Activated CD8-positive, alpha-beta T cell treated with anti-CD3 and anti-CD28 coated beads, Interleukin-2, amount 10 ng/mL, durations not matched to agents 7 days and 5 days (primary cell): Measurements from ENCODE around the gene FBXO10. TPM values are rescaled to one million over a fixed set of nuclear protein-coding genes. Genes with fewer than 3 reads are reported as not detected.

ENCODE experiments used
- ATAC-seq: fragments of 150-1000 bp; cut with Tn5 transposase; one replicate; pipeline ENCODE4 v1.10.0; 2021; ENCODE audit warnings: moderate library complexity
- CTCF ChIA-PET: fragments of 350-600 bp; sonication (Branson Sonifier 250); formaldehyde crosslinking; loops from one replicate; lab custom pipeline; 2021; ENCODE audit warnings: antibody characterized with exemption; lab: Charles Lee
- POLR2A ChIA-PET: fragments of 350-600 bp; sonication (Branson Sonifier 250); formaldehyde crosslinking; loops from one replicate; lab custom pipeline; 2021; ENCODE audit warnings: antibody characterized with exemption; lab: Charles Lee
- DNase-seq: peaks from one replicate; pipeline ENCODE4 v3.0.0-alpha.2; 2020
- H3K27ac Mint-ChIP-seq: one replicate; pipeline ENCODE4 v1.8.0; 2021; ENCODE audit warnings: mild to moderate bottlenecking, mixed read lengths
- H3K27me3 Mint-ChIP-seq: one replicate; pipeline ENCODE4 v1.8.0; 2021; ENCODE audit warnings: low read depth, mixed read lengths
- H3K36me3 Mint-ChIP-seq: one replicate; pipeline ENCODE4 v1.8.0; 2021; ENCODE audit warnings: low read depth, mixed read lengths
- H3K4me1 Mint-ChIP-seq: one replicate; pipeline ENCODE4 v1.8.0; 2021; ENCODE audit warnings: low read depth, mixed read lengths
- H3K4me3 Mint-ChIP-seq: one replicate; pipeline ENCODE4 v1.8.0; 2021; ENCODE audit warnings: mild to moderate bottlenecking, mixed read lengths
- H3K9me3 Mint-ChIP-seq: one replicate; pipeline ENCODE4 v1.8.0; 2022; ENCODE audit warnings: mixed read lengths; ENCODE audit not compliant: insufficient read depth
- total RNA-seq, 2 experiments: library from RNA; stranded (reverse); gene quantifications; one replicate each; pipeline ENCODE4 v1.2.3, GENCODE V29; 2021

FBXO10 gene
- 1 to 10 TPM; 2.0 to 2.3 TPM for total RNA-seq

- Mint-ChIP-seq H3K4me1 (peaks cover 9% of the 10 kb centered on the region), H3K36me3 (peaks cover 9% of the 10 kb centered on the region), H3K4me3 (peak within 1 kb of the TSS; percentile 69), H3K27me3 (peaks cover 6% of the 10 kb centered on the region), H3K9me3 (no peaks in the 10 kb centered on the region), H3K27ac (peak within 1 kb of the TSS; percentile 21)
- ChIA-PET POLR2A (interaction anchor here (0.7 to 3.6 kb wide), 3 partner anchors 16 to 209 kb away, joined by 3 to 22 read pairs (median 4); partner anchors contain the start of genes EXOSC3 and TOMM5), CTCF (interaction anchor here (0.9 to 6.2 kb wide), 2 partner anchors 8 to 14 kb away, joined by 5 to 47 read pairs; partner anchors contain the start of gene TOMM5)
- ATAC-seq (peak; percentile 76), DNase-seq (peak; percentile 49)
Observed at GRCh38 chr9:37575921-37576721, at the start of gene FBXO10. FBXO10 (minus strand) TSS chr9:37576380; CDS start chr9:37541768, 34,612 bp downstream.

- H3K27me3 Mint-ChIP-seq: peaks cover 12% of the 10 kb centered on the region
- POLR2A ChIA-PET: no interaction called here
- no peak overlapping the region for H3K27ac Mint-ChIP-seq
- DNase-seq (no peak), ATAC-seq (no peak)
- H3K36me3 Mint-ChIP-seq: no peaks in the 10 kb centered on the region
- no peaks in the 10 kb centered on the region for H3K9me3 Mint-ChIP-seq
- no peaks in the 10 kb centered on the region for H3K4me1 Mint-ChIP-seq
- H3K4me3 Mint-ChIP-seq: no peak overlapping the region
- CTCF ChIA-PET: interaction anchor here (1.2 kb wide), 1 partner anchor 32 kb away, joined by 3 read pairs; no protein-coding TSS in a partner anchor
Observed at GRCh38 chr9:37625758-37626147, 49.6 kb upstream of the FBXO10 start.

- no peaks in the 10 kb centered on the region for H3K4me1 Mint-ChIP-seq
- no peaks in the 10 kb centered on the region for H3K36me3 Mint-ChIP-seq
- ATAC-seq (no peak), DNase-seq (no peak)
- peaks cover 12% of the 10 kb centered on the region for H3K27me3 Mint-ChIP-seq
- H3K4me3 Mint-ChIP-seq: no peak overlapping the region
- no peaks in the 10 kb centered on the region for H3K9me3 Mint-ChIP-seq
- ChIA-PET CTCF (interaction anchor here (1.2 kb wide), 1 partner anchor 31 kb away, joined by 3 read pairs; no protein-coding TSS in a partner anchor), POLR2A (no interaction called here)
- H3K27ac Mint-ChIP-seq: no peak overlapping the region
Observed at GRCh38 chr9:37625036-37625757, 49.0 kb upstream of the FBXO10 start.

- Mint-ChIP-seq H3K4me1 (no peaks in the 10 kb centered on the region), H3K27ac (no peak overlapping the region), H3K9me3 (no peaks in the 10 kb centered on the region), H3K36me3 (no peaks in the 10 kb centered on the region), H3K4me3 (no peak overlapping the region), H3K27me3 (peaks cover 14% of the 10 kb centered on the region)
- DNase-seq (no peak), ATAC-seq (no peak)
- ChIA-PET CTCF (no interaction called here), POLR2A (no interaction called here)
Observed at GRCh38 chr9:37624073-37624472, 47.9 kb upstream of the FBXO10 start.

- Mint-ChIP-seq H3K27me3 (peaks cover 20% of the 10 kb centered on the region), H3K4me3 (no peak overlapping the region), H3K36me3 (no peaks in the 10 kb centered on the region), H3K27ac (no peak overlapping the region), H3K4me1 (no peaks in the 10 kb centered on the region), H3K9me3 (no peaks in the 10 kb centered on the region)
- no peak for ATAC-seq
- POLR2A ChIA-PET: no interaction called here
- CTCF ChIA-PET: no interaction called here
- DNase-seq: no peak
Observed at GRCh38 chr9:37623267-37623666, 47.1 kb upstream of the FBXO10 start.

GRCh38 chr9:37622462-37622861 lies 46.3 kb upstream of the FBXO10 start:
- Mint-ChIP-seq H3K36me3 (no peaks in the 10 kb centered on the region), H3K4me3 (no peak overlapping the region), H3K4me1 (no peaks in the 10 kb centered on the region), H3K27ac (no peak overlapping the region), H3K27me3 (peaks cover 20% of the 10 kb centered on the region), H3K9me3 (no peaks in the 10 kb centered on the region)
- POLR2A ChIA-PET: no interaction called here
- CTCF ChIA-PET: no interaction called here
- ATAC-seq: no peak
- DNase-seq: no peak

GRCh38 chr9:37621273-37622121 lies 45.3 kb upstream of the FBXO10 start:
- Mint-ChIP-seq H3K36me3 (no peaks in the 10 kb centered on the region), H3K27me3 (peaks cover 16% of the 10 kb centered on the region), H3K9me3 (no peaks in the 10 kb centered on the region), H3K27ac (no peak overlapping the region), H3K4me1 (no peaks in the 10 kb centered on the region), H3K4me3 (no peak overlapping the region)
- ChIA-PET CTCF (no interaction called here), POLR2A (no interaction called here)
- ATAC-seq: no peak
- no peak for DNase-seq

- no peaks in the 10 kb centered on the region for H3K9me3 Mint-ChIP-seq
- ATAC-seq: no peak
- H3K27me3 Mint-ChIP-seq: peaks cover 17% of the 10 kb centered on the region
- ChIA-PET POLR2A (no interaction called here), CTCF (no interaction called here)
- H3K4me3 Mint-ChIP-seq: no peak overlapping the region
- DNase-seq: no peak
- no peaks in the 10 kb centered on the region for H3K36me3 Mint-ChIP-seq
- no peaks in the 10 kb centered on the region for H3K4me1 Mint-ChIP-seq
- no peak overlapping the region for H3K27ac Mint-ChIP-seq
Observed at GRCh38 chr9:37620396-37620795, 44.2 kb upstream of the FBXO10 start.

- ATAC-seq (no peak), DNase-seq (no peak)
- Mint-ChIP-seq H3K27ac (no peak overlapping the region), H3K4me1 (no peaks in the 10 kb centered on the region), H3K27me3 (peaks cover 19% of the 10 kb centered on the region), H3K9me3 (no peaks in the 10 kb centered on the region), H3K36me3 (no peaks in the 10 kb centered on the region), H3K4me3 (no peak overlapping the region)
- ChIA-PET POLR2A (no interaction called here), CTCF (no interaction called here)
Observed at GRCh38 chr9:37619806-37620205, 43.6 kb upstream of the FBXO10 start.

GRCh38 chr9:37618817-37619216 lies 42.6 kb upstream of the FBXO10 start:
- Mint-ChIP-seq H3K9me3 (no peaks in the 10 kb centered on the region), H3K36me3 (no peaks in the 10 kb centered on the region), H3K4me1 (no peaks in the 10 kb centered on the region), H3K4me3 (no peak overlapping the region), H3K27ac (no peak overlapping the region), H3K27me3 (peaks cover 18% of the 10 kb centered on the region)
- ATAC-seq (no peak), DNase-seq (no peak)
- POLR2A ChIA-PET: no interaction called here
- CTCF ChIA-PET: no interaction called here

GRCh38 chr9:37617832-37618231 lies 41.7 kb upstream of the FBXO10 start:
- no peaks in the 10 kb centered on the region for H3K4me1 Mint-ChIP-seq
- H3K36me3 Mint-ChIP-seq: no peaks in the 10 kb centered on the region
- ATAC-seq (no peak), DNase-seq (no peak)
- CTCF ChIA-PET: no interaction called here
- POLR2A ChIA-PET: no interaction called here
- H3K9me3 Mint-ChIP-seq: no peaks in the 10 kb centered on the region
- H3K27me3 Mint-ChIP-seq: peaks cover 13% of the 10 kb centered on the region
- no peak overlapping the region for H3K27ac Mint-ChIP-seq
- no peak overlapping the region for H3K4me3 Mint-ChIP-seq
